Ovary (tissue), 9 donors: ENCODE results near the gene DLEU7. TPM values are rescaled to one million over a fixed set of nuclear protein-coding genes. Genes with fewer than 3 reads are reported as not detected.

Experiments
- DNase-seq, 5 donors: peaks; one replicate each; pipeline ENCODE4 v3.0.0-alpha.2; 2019 to 2020
- H3K27ac ChIP-seq, 2 donors: fragments of 200-600 bp; one replicate each; pipeline versions ENCODE4 v1.5.1 to v1.8.0; 2019 to 2022
- H3K27me3 ChIP-seq: fragments of 200-600 bp; one replicate; pipeline ENCODE4 v1.8.0; 2022
- H3K36me3 ChIP-seq: fragments of 200-600 bp; sonication (generic); one replicate; pipeline ENCODE4 v1.5.1; 2019
- H3K4me1 ChIP-seq: one replicate; pipeline ENCODE4 v1.8.1; 2013; ENCODE audit warnings: mild to moderate bottlenecking, moderate library complexity; ENCODE audit not compliant: insufficient read depth
- H3K4me3 ChIP-seq: fragments of 200-600 bp; sonication (generic); one replicate; pipeline ENCODE4 v1.5.1; 2017
- H3K9me3 ChIP-seq, 2 donors: fragments of 200-600 bp in 1 of 2; sonication (generic) in 1 of 2; one replicate each; pipeline versions ENCODE4 v1.5.1 to v1.8.1; 2013 to 2019; ENCODE audit warnings: mild to moderate bottlenecking in 1 of 2, moderate library complexity in 1 of 2
- EP300 ChIP-seq: sonication (generic); formaldehyde crosslinking; IDR thresholded peaks from one replicate; pipeline ENCODE4 v1.6.1; 2017; ENCODE audit warnings: antibody characterized with exemption
- POLR2A ChIP-seq: fragments of 450-650 bp; IDR thresholded peaks from one replicate; pipeline ENCODE4 v1.6.1; 2017; ENCODE audit warnings: antibody characterized with exemption, mild to moderate bottlenecking, moderate library complexity
- WGBS, 3 donors: extraction: QIAGEN DNeasy Blood & Tissue Kit in 1 of 3; methylation state at CpG; one replicate each; pipeline versions ENCODE4 v1.1.5 to v1.1.7; 2013 to 2017; 5-methylcytosine and 5-hydroxymethylcytosine counted together
- intact Hi-C, 4 donors: fragments of 100-400 bp; cut with DNase I; formaldehyde crosslinking; loops; one replicate each; pipeline versions ENCODE4 v1.11.0 to v1.15.1; 2022 to 2023
- polyA plus RNA-seq, 2 donors: library from polyadenylated mRNA; stranded (reverse); fragments of 200-250 nt in 1 of 2; fragments of 350-450 nt in 1 of 2; fragmentation: Illumina TruSeq in 1 of 2; extraction: RNeasy Lipid Tissue Mini Kit (QIAGEN cat#74804) in 1 of 2; gene quantifications; one replicate each; pipeline ENCODE4 v1.2.3, GENCODE V29; 2013 to 2014
- total RNA-seq, 7 donors: library from RNA; depleted of rRNA in 2 of 7; stranded (reverse); fragments of >200 nt in 2 of 7; fragmentation: NEBNext Ultra II Directional in 3 of 7; extraction: Animal tissue kit (Norgen Biotek cat#: 25700) in 3 of 7; gene quantifications; one replicate each; pipeline versions ENCODE4 v1.1.0 to v1.2.4, GENCODE V29; 2016 to 2023
- TF ChIP-seq, protein P1 (sequence below), 3 donors: fragments of 450-650 bp in 2 of 3; fragments of 200-600 bp in 1 of 3; IDR thresholded peaks; one replicate each; pipeline versions ENCODE4 v1.5.1 to v1.8.0; 2016 to 2022; ENCODE audit warnings: antibody characterized with exemption in 3 of 3, mild to moderate bottlenecking in 1 of 3
- donor health status: DM: no; HTN: no; CAD: no; lungs with moderate emphysema.
- donor health status: DM: no; HTN: no; CAD: no.
- donor health status: Bipolar disorder and iron deficiency.
- donor health status: DM: yes; HTN: yes; CAD: no.
- donor health status: DM: no; HTN: no; CAD: no.
- donor health status: DM: yes; HTN: yes; CAD: no.

Gene DLEU7
- total and polyA plus RNA-seq, 9 donors: 0.05 to 0.65 (median 0.24) TPM; not detected in 3

DNA sequence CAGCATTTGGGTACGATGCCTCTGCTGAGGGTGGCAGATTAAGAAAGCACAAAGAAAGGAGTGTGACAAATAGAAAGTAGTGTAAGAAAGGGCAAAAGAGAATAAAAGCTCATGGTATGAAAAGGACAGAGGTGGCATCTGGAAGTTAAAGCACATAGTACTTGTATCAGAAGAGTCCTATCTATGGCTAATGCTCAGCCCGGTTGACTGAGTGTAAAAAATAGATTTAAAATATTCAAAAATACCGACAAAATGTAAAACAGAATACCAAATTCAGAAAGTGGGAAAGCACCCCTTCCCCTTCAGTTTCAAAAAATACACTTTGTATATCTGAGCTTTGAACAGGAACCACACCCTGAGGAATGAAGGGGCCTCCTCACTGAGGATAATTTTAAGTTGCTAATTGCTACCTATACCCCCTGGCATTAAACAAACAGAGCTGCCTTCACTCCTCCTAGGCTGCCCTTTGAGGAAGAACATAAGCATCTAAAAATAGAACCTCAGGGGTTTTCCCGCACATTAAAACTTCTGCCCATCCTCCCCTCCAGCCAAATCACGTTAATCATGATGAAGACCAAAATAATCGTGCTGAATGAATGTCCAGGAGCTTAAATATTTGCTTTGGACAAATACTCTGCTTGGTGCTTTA is 43.3 kb downstream of the DLEU7 start:
- no peak overlapping the region for H3K27ac ChIP-seq
- TF ChIP-seq EP300 (no peak), POLR2A (no peak)
- TF ChIP-seq, protein P1, sequence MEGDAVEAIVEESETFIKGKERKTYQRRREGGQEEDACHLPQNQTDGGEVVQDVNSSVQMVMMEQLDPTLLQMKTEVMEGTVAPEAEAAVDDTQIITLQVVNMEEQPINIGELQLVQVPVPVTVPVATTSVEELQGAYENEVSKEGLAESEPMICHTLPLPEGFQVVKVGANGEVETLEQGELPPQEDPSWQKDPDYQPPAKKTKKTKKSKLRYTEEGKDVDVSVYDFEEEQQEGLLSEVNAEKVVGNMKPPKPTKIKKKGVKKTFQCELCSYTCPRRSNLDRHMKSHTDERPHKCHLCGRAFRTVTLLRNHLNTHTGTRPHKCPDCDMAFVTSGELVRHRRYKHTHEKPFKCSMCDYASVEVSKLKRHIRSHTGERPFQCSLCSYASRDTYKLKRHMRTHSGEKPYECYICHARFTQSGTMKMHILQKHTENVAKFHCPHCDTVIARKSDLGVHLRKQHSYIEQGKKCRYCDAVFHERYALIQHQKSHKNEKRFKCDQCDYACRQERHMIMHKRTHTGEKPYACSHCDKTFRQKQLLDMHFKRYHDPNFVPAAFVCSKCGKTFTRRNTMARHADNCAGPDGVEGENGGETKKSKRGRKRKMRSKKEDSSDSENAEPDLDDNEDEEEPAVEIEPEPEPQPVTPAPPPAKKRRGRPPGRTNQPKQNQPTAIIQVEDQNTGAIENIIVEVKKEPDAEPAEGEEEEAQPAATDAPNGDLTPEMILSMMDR (IDR thresholded peaks at IDR 0.05): no peak
- intact Hi-C loops: loop anchor here in 1 of 4 donors (10.0 kb wide), 1 partner anchor 825 kb away; no protein-coding TSS in a partner anchor

GRCh38 chr13:50798923-50799322 is 44.6 kb downstream of the DLEU7 start:
- intact Hi-C loops: no loop called here
- WGBS, 3 donors: 62 to 78% (median 63%) methylated on average over 2 of the region's 2 CpGs
- no peak overlapping the region for H3K4me3 ChIP-seq
- H3K27me3 ChIP-seq: no peaks in the 10 kb centered on the region
- TF ChIP-seq POLR2A (no peak), EP300 (no peak)
- TF ChIP-seq, protein P1 (IDR thresholded peaks at IDR 0.05): no peak
- H3K27ac ChIP-seq: no peak overlapping the region
- no peaks in the 10 kb centered on the region for H3K36me3 ChIP-seq
- H3K4me1 ChIP-seq: no peaks in the 10 kb centered on the region
- H3K9me3 ChIP-seq: no peaks in the 10 kb centered on the region
- DNase-seq: no peak

More for the DNA sequence above, 43.3 kb downstream of the DLEU7 start:
- H3K36me3 ChIP-seq: no peaks in the 10 kb centered on the region
- WGBS, 3 donors: 62 to 64% (median 63%) methylated on average over 6 of the region's 6 CpGs
- no peaks in the 10 kb centered on the region for H3K27me3 ChIP-seq
- no peaks in the 10 kb centered on the region for H3K9me3 ChIP-seq
- no peak for DNase-seq
- H3K4me3 ChIP-seq: no peak overlapping the region
- no peaks in the 10 kb centered on the region for H3K4me1 ChIP-seq

DNA sequence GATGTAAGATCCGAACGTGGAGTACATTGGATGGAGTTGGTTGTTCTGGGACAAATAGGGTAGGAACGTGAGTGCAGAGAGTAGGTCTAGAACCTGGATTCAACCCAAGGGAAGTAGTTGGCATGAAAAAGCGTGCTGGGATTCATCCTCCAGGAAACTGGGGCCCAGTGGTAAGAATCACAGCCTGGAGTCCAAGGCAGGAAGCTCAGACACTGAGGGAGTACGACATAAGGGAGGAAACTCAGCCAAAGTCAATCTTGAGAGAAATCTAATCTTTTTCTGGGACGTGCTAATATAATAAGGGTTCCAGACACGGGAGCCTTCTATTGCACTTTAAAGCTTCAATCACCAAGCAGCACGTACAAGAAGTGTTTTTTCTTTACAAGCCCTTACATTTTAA is 46.4 kb downstream of the DLEU7 start:
- WGBS, 3 donors: 48 to 61% (median 48%) methylated on average over 8 of the region's 8 CpGs
- no peaks in the 10 kb centered on the region for H3K9me3 ChIP-seq
- H3K4me1 ChIP-seq: no peaks in the 10 kb centered on the region
- intact Hi-C loops: no loop called here
- TF ChIP-seq EP300 (no peak), POLR2A (no peak)
- TF ChIP-seq, protein P1 (IDR thresholded peaks at IDR 0.05): no peak
- H3K27me3 ChIP-seq: no peaks in the 10 kb centered on the region
- H3K4me3 ChIP-seq: no peak overlapping the region
- DNase-seq: no peak
- H3K36me3 ChIP-seq: no peaks in the 10 kb centered on the region
- H3K27ac ChIP-seq: no peak overlapping the region

DNA sequence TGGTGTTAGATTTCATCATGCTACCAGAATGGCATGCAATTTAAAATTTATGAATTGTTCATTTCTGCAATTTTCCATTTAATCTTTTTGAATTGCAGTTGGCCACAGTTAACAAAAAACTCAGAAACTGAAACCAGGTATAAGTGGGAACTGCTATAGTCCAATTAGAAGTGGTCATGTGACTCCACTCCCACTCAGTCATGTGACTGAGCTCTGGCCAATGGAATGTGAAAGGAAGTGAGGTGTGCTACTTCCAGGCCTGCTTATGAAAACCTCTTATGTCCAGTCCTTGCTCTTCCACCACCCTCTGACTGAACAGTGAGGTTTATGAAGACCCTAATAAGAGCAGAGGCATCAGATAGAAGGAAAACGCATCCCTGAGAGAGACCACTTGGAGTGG is 47.0 kb downstream of the DLEU7 start:
- H3K36me3 ChIP-seq: no peaks in the 10 kb centered on the region
- no peaks in the 10 kb centered on the region for H3K9me3 ChIP-seq
- no peaks in the 10 kb centered on the region for H3K4me1 ChIP-seq
- no peak for DNase-seq
- no peak overlapping the region for H3K27ac ChIP-seq
- no peak overlapping the region for H3K4me3 ChIP-seq
- intact Hi-C loops: no loop called here
- no peaks in the 10 kb centered on the region for H3K27me3 ChIP-seq
- TF ChIP-seq EP300 (no peak), POLR2A (no peak)
- WGBS, 3 donors: 78 to 90% (median 80%) methylated on average over 1 of the region's 1 CpG

DNA sequence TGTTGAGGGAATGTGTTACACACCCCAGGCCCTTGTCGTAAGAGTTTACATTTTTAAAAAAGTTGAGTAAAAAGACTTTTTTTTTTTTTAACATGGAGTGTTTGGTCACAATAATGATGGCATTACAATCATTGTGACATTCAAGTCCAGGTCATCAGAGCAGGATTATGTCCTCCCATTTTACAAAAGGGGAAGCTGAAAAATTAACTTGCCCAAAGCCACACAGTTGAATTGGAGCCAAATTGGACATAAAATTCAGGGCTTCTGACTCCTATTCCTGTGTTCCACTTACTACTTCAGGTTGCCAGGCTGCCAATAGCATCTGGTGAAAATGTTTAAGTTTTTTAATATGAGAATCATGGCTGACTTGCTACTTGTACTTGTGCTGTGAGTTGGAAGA is 49.3 kb downstream of the DLEU7 start:
- Histone ChIP-seq H3K27me3 (no peaks in the 10 kb centered on the region), H3K27ac (no peak overlapping the region), H3K36me3 (no peaks in the 10 kb centered on the region), H3K9me3 (no peaks in the 10 kb centered on the region), H3K4me3 (no peak overlapping the region), H3K4me1 (no peaks in the 10 kb centered on the region)
- no peak for TF ChIP-seq EP300
- TF ChIP-seq POLR2A: no peak
- TF ChIP-seq, protein P1 (IDR thresholded peaks at IDR 0.05): no peak
- intact Hi-C loops: no loop called here
- no peak for DNase-seq
- WGBS, 3 donors: 94 to 96% (median 96%) methylated on average over 1 of the region's 1 CpG
